ENCODE results near the gene MGMT.

The MGMT gene

DNA sequence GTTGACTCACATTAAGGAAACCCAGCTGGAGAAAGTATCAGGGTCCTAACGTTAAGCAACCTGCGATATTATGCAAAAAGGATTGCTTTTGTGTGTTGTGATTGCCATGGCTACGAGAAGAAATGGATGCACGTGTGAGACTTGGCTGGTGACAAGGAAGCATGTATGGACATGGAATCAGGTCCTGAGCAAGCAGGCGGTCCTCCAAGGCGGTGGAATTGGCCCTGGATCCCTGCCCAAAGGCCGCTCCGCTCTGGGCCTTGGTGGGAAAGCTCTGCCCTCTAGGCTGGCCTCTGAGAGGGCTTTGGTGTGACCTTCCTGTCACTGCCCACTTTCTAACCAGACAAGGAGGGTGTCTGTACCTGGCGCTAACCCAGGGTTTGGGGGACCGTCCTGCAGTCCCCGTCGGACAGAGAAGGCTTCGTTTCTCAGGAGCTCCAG is 305.0 kb downstream of the MGMT start:
- no peak overlapping the region for H3K4me3 ChIP-seq (ENCODE audit: low read depth, low read length, poor library complexity, severe bottlenecking)
- no peak overlapping the region for H2AFZ ChIP-seq (ENCODE audit: low read length)
- H3K27ac ChIP-seq (ENCODE audit: low read depth, low read length, poor library complexity, severe bottlenecking) = no peak overlapping the region
- no peaks in the 10 kb centered on the region for H3K9me3 ChIP-seq (ENCODE audit: low read length)
- H3K27me3 ChIP-seq (ENCODE audit: insufficient read depth, low read length) = no peaks in the 10 kb centered on the region
- H3K36me3 ChIP-seq (ENCODE audit: insufficient read depth, low read length) = peaks cover 11% of the 10 kb centered on the region; the same call in 1 of the 2 replicates
- H3K4me2 ChIP-seq (ENCODE audit: low read length) = no peak overlapping the region
- no peaks in the 10 kb centered on the region for H3K79me2 ChIP-seq (ENCODE audit: insufficient read depth, low read length)
- no peaks in the 10 kb centered on the region for H3F3A ChIP-seq (ENCODE audit: insufficient read depth, low read length)
- no peak overlapping the region for H3K9ac ChIP-seq (ENCODE audit: low read length)
- H3K9me2 ChIP-seq (ENCODE audit: low read depth, low read length) = no peaks in the 10 kb centered on the region
- H3K4me1 ChIP-seq (ENCODE audit: insufficient read depth, low read length, severe bottlenecking) = no peaks in the 10 kb centered on the region
- TF ChIP-seq CTCF (IDR thresholded peaks at IDR 0.05; ENCODE audit: low read length) (no peak), EZH2 (IDR thresholded peaks at IDR 0.05; ENCODE audit: borderline replicate concordance, low read length) (no peak)
- no peaks in the 10 kb centered on the region for H4K20me1 ChIP-seq (ENCODE audit: insufficient read depth, low read length)

- Histone ChIP-seq H3K9me3 (ENCODE audit: low read length) (no peaks in the 10 kb centered on the region), H3K4me1 (ENCODE audit: insufficient read depth, low read length, severe bottlenecking) (no peaks in the 10 kb centered on the region), H2AFZ (ENCODE audit: low read length) (no peak overlapping the region), H3K36me3 (ENCODE audit: insufficient read depth, low read length) (peaks cover 11% of the 10 kb centered on the region; the same call in 1 of the 2 replicates), H3K9ac (ENCODE audit: low read length) (no peak overlapping the region), H3K27ac (ENCODE audit: low read depth, low read length, poor library complexity, severe bottlenecking) (no peak overlapping the region), H3K79me2 (ENCODE audit: insufficient read depth, low read length) (no peaks in the 10 kb centered on the region), H4K20me1 (ENCODE audit: insufficient read depth, low read length) (no peaks in the 10 kb centered on the region), H3K27me3 (ENCODE audit: insufficient read depth, low read length) (no peaks in the 10 kb centered on the region), H3K4me3 (ENCODE audit: low read depth, low read length, poor library complexity, severe bottlenecking) (no peak overlapping the region), H3K9me2 (ENCODE audit: low read depth, low read length) (no peaks in the 10 kb centered on the region), H3F3A (ENCODE audit: insufficient read depth, low read length) (no peaks in the 10 kb centered on the region), H3K4me2 (ENCODE audit: low read length) (no peak overlapping the region)
- TF ChIP-seq EZH2 (IDR thresholded peaks at IDR 0.05; ENCODE audit: borderline replicate concordance, low read length) (no peak), CTCF (IDR thresholded peaks at IDR 0.05; ENCODE audit: low read length) (no peak)
Observed at GRCh38 chr10:129772468-129773358, 305.7 kb downstream of the MGMT start.

- Histone ChIP-seq H3K27ac (ENCODE audit: low read depth, low read length, poor library complexity, severe bottlenecking) (no peak overlapping the region), H3K9me3 (ENCODE audit: low read length) (no peaks in the 10 kb centered on the region), H3K4me2 (ENCODE audit: low read length) (no peak overlapping the region), H4K20me1 (ENCODE audit: insufficient read depth, low read length) (no peaks in the 10 kb centered on the region), H3F3A (ENCODE audit: insufficient read depth, low read length) (no peaks in the 10 kb centered on the region), H3K36me3 (ENCODE audit: insufficient read depth, low read length) (peaks cover 7% of the 10 kb centered on the region; the same call in 1 of the 2 replicates), H3K4me1 (ENCODE audit: insufficient read depth, low read length, severe bottlenecking) (no peaks in the 10 kb centered on the region), H3K9ac (ENCODE audit: low read length) (no peak overlapping the region), H2AFZ (ENCODE audit: low read length) (no peak overlapping the region), H3K9me2 (ENCODE audit: low read depth, low read length) (no peaks in the 10 kb centered on the region), H3K27me3 (ENCODE audit: insufficient read depth, low read length) (no peaks in the 10 kb centered on the region), H3K4me3 (ENCODE audit: low read depth, low read length, poor library complexity, severe bottlenecking) (no peak overlapping the region), H3K79me2 (ENCODE audit: insufficient read depth, low read length) (no peaks in the 10 kb centered on the region)
- TF ChIP-seq EZH2 (IDR thresholded peaks at IDR 0.05; ENCODE audit: borderline replicate concordance, low read length) (no peak), CTCF (IDR thresholded peaks at IDR 0.05; ENCODE audit: low read length) (no peak)
Observed at GRCh38 chr10:129773359-129773990, 306.4 kb downstream of the MGMT start.

All from OCI-LY1 (cell line).